Endodermal cell (in vitro differentiated cells): Measurements from ENCODE around the gene ERCC1. TPM values are rescaled to one million over a fixed set of nuclear protein-coding genes. Genes with fewer than 3 reads are reported as not detected.

Source experiments
- DNase-seq: peaks from one replicate; pipeline ENCODE4 v3.0.0-alpha.2; 2017
- H3K27ac ChIP-seq: 2 replicates; pipeline ENCODE4 v1.5.1; 2013; ENCODE audit warnings: mild to moderate bottlenecking, low read depth, low read length, moderate library complexity
- H3K27me3 ChIP-seq: 2 replicates; pipeline ENCODE4 v1.6.1; 2013; ENCODE audit warnings: mild to moderate bottlenecking, low read length, moderate library complexity; ENCODE audit not compliant: insufficient read depth, control insufficient read depth, poor library complexity, severe bottlenecking
- H3K36me3 ChIP-seq: 2 replicates; pipeline ENCODE4 v1.7.0; 2013; ENCODE audit warnings: mild to moderate bottlenecking, low read length, moderate library complexity; ENCODE audit not compliant: control insufficient read depth, insufficient read depth
- H3K4me1 ChIP-seq: one replicate; pipeline ENCODE4 v1.7.0; 2013; ENCODE audit warnings: low read length; ENCODE audit not compliant: control insufficient read depth, insufficient read depth
- H3K4me3 ChIP-seq: 2 replicates; pipeline ENCODE4 v1.5.1; 2013; ENCODE audit warnings: mild to moderate bottlenecking, low read length, moderate library complexity
- H3K9ac ChIP-seq: 2 replicates; pipeline ENCODE4 v1.6.1; 2013; ENCODE audit warnings: mild to moderate bottlenecking, low read length, moderate library complexity; ENCODE audit not compliant: poor library complexity, severe bottlenecking; ENCODE audit errors: extremely low read depth
- H3K9me3 ChIP-seq: 2 replicates; pipeline ENCODE4 v1.6.1; 2013; ENCODE audit warnings: mild to moderate bottlenecking, low read length, moderate library complexity; ENCODE audit not compliant: control insufficient read depth
- H3K27ac Mint-ChIP-seq: 2 replicates; pipeline ENCODE4 v1.8.0; 2020; ENCODE audit warnings: mixed read lengths
- H3K27me3 Mint-ChIP-seq: 2 replicates; pipeline ENCODE4 v1.8.0; 2021; ENCODE audit warnings: mild to moderate bottlenecking, mixed read lengths; ENCODE audit not compliant: insufficient read depth
- H3K36me3 Mint-ChIP-seq: 2 replicates; pipeline ENCODE4 v1.8.0; 2020; ENCODE audit warnings: low read depth, mixed read lengths
- H3K4me1 Mint-ChIP-seq: 2 replicates; pipeline ENCODE4 v1.8.0; 2020; ENCODE audit warnings: mixed read lengths
- H3K4me3 Mint-ChIP-seq: 2 replicates; pipeline ENCODE4 v1.8.0; 2020; ENCODE audit warnings: mild to moderate bottlenecking, moderate library complexity, mixed read lengths
- H3K9me3 Mint-ChIP-seq: 2 replicates; pipeline ENCODE4 v1.8.0; 2020; ENCODE audit warnings: mild to moderate bottlenecking, mixed read lengths
- WGBS, 2 experiments: methylation state at CpG; one replicate each; pipeline versions ENCODE4 v1.1.5 to v1.1.7; 2013; ENCODE audit warnings: missing lambda C conversion rate in 2 of 2, mixed read lengths in 1 of 2; ENCODE audit not compliant: insufficient coverage in 1 of 2, insufficient read length in 1 of 2; 5-methylcytosine and 5-hydroxymethylcytosine counted together
- total RNA-seq, 2 donors: library from RNA; stranded (reverse); fragmentation: NEBNext Ultra II Directional in 1 of 2; extraction: Animal tissue kit (Norgen Biotek cat#: 25700) in 1 of 2; gene quantifications; 2 replicates in 1 of 2; 3 replicates in 1 of 2; pipeline ENCODE4 v1.2.1, GENCODE V29; 2021
- TF ChIP-seq, protein P1 (sequence below): fragments of 200-600 bp; sonication (generic); conservative IDR thresholded peaks from 2 replicates; pipeline ENCODE4 v1.5.0; 2021; ENCODE audit warnings: antibody characterized with exemption, mild to moderate bottlenecking

The ERCC1 gene
- total RNA-seq, 2 donors from 2014 or later = 53.5 to 63.6 TPM

DNA sequence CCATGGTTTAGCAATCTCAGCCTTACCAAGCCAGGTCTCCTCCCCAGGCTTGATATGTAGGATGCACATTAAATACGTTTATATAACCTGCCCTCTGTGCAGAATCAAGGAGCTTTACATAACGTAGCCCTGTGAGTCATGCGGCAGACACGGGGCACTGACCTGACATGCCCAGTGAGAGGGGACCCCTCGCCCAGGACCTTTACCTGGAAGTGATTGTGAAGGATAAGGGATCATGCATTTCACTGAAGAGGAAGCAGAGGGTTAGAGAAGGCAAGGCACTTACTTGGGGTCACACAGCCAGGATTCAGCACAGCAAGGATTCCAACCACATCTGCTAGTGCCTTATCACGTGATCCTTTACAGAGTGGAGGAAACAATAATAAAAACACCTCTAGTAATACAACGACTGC lies 25.2 kb upstream of the ERCC1 start:
- Histone ChIP-seq H3K9ac (no peak overlapping the region), H3K27ac (peak overlapping the region; percentile 17), H3K9me3 (no peaks in the 10 kb centered on the region), H3K4me1 (peaks cover 2% of the 10 kb centered on the region), H3K4me3 (no peak overlapping the region), H3K27me3 (peaks cover 11% of the 10 kb centered on the region), H3K36me3 (no peaks in the 10 kb centered on the region)
- WGBS, 2 experiments = 89 to 90% methylated on average over 4 to 7 of the region's 7 CpGs
- H3K4me3 Mint-ChIP-seq = no peak overlapping the region
- H3K4me1 Mint-ChIP-seq = peaks cover 9% of the 10 kb centered on the region
- DNase-seq = no peak
- H3K27ac Mint-ChIP-seq = peak overlapping the region; percentile 44
- TF ChIP-seq, protein P1, sequence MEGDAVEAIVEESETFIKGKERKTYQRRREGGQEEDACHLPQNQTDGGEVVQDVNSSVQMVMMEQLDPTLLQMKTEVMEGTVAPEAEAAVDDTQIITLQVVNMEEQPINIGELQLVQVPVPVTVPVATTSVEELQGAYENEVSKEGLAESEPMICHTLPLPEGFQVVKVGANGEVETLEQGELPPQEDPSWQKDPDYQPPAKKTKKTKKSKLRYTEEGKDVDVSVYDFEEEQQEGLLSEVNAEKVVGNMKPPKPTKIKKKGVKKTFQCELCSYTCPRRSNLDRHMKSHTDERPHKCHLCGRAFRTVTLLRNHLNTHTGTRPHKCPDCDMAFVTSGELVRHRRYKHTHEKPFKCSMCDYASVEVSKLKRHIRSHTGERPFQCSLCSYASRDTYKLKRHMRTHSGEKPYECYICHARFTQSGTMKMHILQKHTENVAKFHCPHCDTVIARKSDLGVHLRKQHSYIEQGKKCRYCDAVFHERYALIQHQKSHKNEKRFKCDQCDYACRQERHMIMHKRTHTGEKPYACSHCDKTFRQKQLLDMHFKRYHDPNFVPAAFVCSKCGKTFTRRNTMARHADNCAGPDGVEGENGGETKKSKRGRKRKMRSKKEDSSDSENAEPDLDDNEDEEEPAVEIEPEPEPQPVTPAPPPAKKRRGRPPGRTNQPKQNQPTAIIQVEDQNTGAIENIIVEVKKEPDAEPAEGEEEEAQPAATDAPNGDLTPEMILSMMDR = no peak
- no peaks in the 10 kb centered on the region for H3K9me3 Mint-ChIP-seq
- H3K36me3 Mint-ChIP-seq = no peaks in the 10 kb centered on the region
- peaks cover 24% of the 10 kb centered on the region for H3K27me3 Mint-ChIP-seq

DNA sequence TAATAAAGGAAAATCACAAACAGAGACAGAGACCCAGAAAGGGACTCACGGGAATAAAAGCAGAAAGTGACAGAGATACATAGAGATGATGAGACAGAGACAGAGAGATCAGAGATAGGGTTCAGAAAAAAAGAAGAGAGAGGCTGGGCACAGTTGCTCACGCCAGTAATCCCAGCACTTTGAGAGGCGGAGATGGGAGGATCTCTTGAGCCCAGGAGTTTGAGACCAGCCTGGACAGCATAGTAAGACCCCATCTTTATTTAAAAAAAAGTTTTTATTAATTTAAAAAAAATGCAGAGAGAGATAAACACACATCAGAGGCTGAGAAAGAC lies 24.7 kb upstream of the ERCC1 start:
- Histone ChIP-seq H3K27me3 (peaks cover 11% of the 10 kb centered on the region), H3K36me3 (no peaks in the 10 kb centered on the region), H3K9ac (no peak overlapping the region), H3K4me1 (peaks cover 2% of the 10 kb centered on the region), H3K27ac (no peak overlapping the region), H3K4me3 (no peak overlapping the region), H3K9me3 (no peaks in the 10 kb centered on the region)
- no peak overlapping the region for H3K27ac Mint-ChIP-seq
- peaks cover 24% of the 10 kb centered on the region for H3K27me3 Mint-ChIP-seq
- no peak overlapping the region for H3K4me3 Mint-ChIP-seq
- DNase-seq = no peak
- H3K9me3 Mint-ChIP-seq = no peaks in the 10 kb centered on the region
- H3K4me1 Mint-ChIP-seq = peaks cover 9% of the 10 kb centered on the region
- TF ChIP-seq, protein P1 = no peak
- no peaks in the 10 kb centered on the region for H3K36me3 Mint-ChIP-seq
- WGBS, 2 experiments = 83 to 95% methylated on average over 2 of the region's 3 CpGs

DNA sequence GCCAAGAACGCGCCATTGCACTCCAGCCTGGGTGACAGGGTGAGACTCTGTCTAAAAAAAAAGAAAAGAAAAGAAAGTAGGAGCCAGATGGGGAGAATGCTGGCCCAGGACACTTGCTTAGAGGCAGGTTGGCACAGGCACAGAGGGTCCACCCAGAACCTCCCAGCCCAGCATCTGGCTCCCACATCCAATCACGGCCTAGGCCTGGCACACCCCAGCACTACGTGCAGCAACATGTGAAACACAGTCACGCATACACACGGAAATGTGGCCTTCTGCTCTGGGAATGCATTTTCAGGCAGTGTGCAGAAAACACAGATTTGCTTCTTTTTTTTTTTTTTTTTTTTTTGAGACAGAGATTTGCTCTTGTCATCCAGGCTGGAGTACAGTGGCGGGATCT lies 23.2 kb upstream of the ERCC1 start:
- H3K4me1 Mint-ChIP-seq = peaks cover 13% of the 10 kb centered on the region
- no peak overlapping the region for H3K27ac ChIP-seq
- no peak overlapping the region for H3K9ac ChIP-seq
- TF ChIP-seq, protein P1 = no peak
- peaks cover 18% of the 10 kb centered on the region for H3K27me3 Mint-ChIP-seq
- no peaks in the 10 kb centered on the region for H3K9me3 Mint-ChIP-seq
- DNase-seq = no peak
- H3K36me3 ChIP-seq = no peaks in the 10 kb centered on the region
- H3K4me3 Mint-ChIP-seq = no peak overlapping the region
- no peak overlapping the region for H3K4me3 ChIP-seq
- H3K27me3 ChIP-seq = peaks cover 9% of the 10 kb centered on the region
- H3K4me1 ChIP-seq = peaks cover 2% of the 10 kb centered on the region
- H3K36me3 Mint-ChIP-seq = no peaks in the 10 kb centered on the region
- H3K27ac Mint-ChIP-seq = no peak overlapping the region
- no peaks in the 10 kb centered on the region for H3K9me3 ChIP-seq
- WGBS, 2 experiments = 90 to 94% methylated on average over 5 to 7 of the region's 7 CpGs
